ENCODE data around the gene MRTFB. TPM values are rescaled to one million over a fixed set of nuclear protein-coding genes. Genes with fewer than 3 reads are reported as not detected.
A peak's percentile ranks its signal among the peaks of the same experiment; 100 is the strongest.

MRTFB gene
- polyA plus RNA-seq, 1 experiment: 6.2 TPM

GRCh38 chr16:14172200-14172809, 101.2 kb downstream of the MRTFB start:
- H3K36me3 ChIP-seq (ENCODE audit: control insufficient read depth, insufficient read depth, low read length): no peaks in the 10 kb centered on the region
- CTCF ChIA-PET: interaction anchor here (1.2 to 1.5 kb wide), 2 partner anchors 14 to 248 kb away, joined by 3 to 7 read pairs; no protein-coding TSS in a partner anchor
- DNase-seq (ENCODE audit: low read depth): peak; percentile 74
- TF ChIP-seq, protein P1, sequence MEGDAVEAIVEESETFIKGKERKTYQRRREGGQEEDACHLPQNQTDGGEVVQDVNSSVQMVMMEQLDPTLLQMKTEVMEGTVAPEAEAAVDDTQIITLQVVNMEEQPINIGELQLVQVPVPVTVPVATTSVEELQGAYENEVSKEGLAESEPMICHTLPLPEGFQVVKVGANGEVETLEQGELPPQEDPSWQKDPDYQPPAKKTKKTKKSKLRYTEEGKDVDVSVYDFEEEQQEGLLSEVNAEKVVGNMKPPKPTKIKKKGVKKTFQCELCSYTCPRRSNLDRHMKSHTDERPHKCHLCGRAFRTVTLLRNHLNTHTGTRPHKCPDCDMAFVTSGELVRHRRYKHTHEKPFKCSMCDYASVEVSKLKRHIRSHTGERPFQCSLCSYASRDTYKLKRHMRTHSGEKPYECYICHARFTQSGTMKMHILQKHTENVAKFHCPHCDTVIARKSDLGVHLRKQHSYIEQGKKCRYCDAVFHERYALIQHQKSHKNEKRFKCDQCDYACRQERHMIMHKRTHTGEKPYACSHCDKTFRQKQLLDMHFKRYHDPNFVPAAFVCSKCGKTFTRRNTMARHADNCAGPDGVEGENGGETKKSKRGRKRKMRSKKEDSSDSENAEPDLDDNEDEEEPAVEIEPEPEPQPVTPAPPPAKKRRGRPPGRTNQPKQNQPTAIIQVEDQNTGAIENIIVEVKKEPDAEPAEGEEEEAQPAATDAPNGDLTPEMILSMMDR (IDR thresholded peaks at IDR 0.05; ENCODE audit: insufficient read depth, low read depth, low read length): no peak
- POLR2A ChIA-PET: no interaction called here
- no peaks in the 10 kb centered on the region for H3K27me3 ChIP-seq (ENCODE audit: control insufficient read depth, insufficient read depth, low read length)
- H3K4me3 ChIP-seq (ENCODE audit: low read depth, low read length): no peak overlapping the region

DNA sequence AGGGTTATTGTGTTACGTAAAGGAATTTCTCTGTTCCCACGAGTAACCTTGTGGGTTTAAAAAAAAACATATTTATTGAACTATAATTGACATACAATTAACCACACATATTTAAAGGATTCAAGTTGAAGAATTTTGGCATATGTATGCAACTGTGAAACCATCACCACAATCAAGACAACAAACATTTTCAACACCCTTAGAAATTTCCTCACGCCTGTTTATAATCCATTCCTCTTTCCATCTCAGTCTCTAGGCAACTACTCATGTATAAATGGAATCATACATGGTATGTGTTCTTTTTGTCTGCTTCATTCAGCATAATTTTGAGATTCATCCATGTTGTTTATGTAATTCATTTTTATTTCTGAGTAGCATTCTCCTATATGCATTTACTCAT, 104.0 kb downstream of the MRTFB start:
- no peaks in the 10 kb centered on the region for H3K36me3 ChIP-seq (ENCODE audit: control insufficient read depth, insufficient read depth, low read length)
- ChIA-PET CTCF (no interaction called here), POLR2A (no interaction called here)
- no peaks in the 10 kb centered on the region for H3K27me3 ChIP-seq (ENCODE audit: control insufficient read depth, insufficient read depth, low read length)
- no peak overlapping the region for H3K4me3 ChIP-seq (ENCODE audit: low read depth, low read length)
- no peak for DNase-seq (ENCODE audit: low read depth)
- TF ChIP-seq, protein P1 (IDR thresholded peaks at IDR 0.05; ENCODE audit: insufficient read depth, low read depth, low read length): no peak

DNA sequence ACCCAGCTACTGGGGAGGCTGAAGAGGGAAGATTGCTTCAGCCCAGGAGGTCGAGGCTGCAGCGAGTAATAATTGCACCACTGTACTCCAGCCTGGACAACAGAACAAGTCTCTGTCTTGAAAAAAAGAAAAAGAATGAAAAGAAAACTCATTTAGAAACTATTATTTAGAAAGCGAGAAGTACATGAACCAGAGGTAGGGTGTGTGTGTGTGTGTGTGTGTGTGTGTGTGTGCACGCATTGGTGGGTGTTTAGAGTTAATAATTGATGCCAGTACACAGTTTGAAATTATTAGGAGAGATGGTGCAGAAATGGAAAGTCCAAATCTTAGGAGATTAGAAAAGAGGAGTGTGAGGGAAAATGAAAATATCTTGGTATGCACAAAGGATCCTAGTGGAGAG, 106.6 kb downstream of the MRTFB start:
- Histone ChIP-seq H3K27me3 (ENCODE audit: control insufficient read depth, insufficient read depth, low read length) (no peaks in the 10 kb centered on the region), H3K36me3 (ENCODE audit: control insufficient read depth, insufficient read depth, low read length) (no peaks in the 10 kb centered on the region), H3K4me3 (ENCODE audit: low read depth, low read length) (no peak overlapping the region)
- TF ChIP-seq, protein P1 (IDR thresholded peaks at IDR 0.05; ENCODE audit: insufficient read depth, low read depth, low read length): no peak
- CTCF ChIA-PET: interaction anchor here (1.2 kb wide), 1 partner anchor 12 kb away, joined by 3 read pairs; no protein-coding TSS in a partner anchor
- no peak for DNase-seq (ENCODE audit: low read depth)
- POLR2A ChIA-PET: no interaction called here

GRCh38 chr16:14179116-14179515, 108.0 kb downstream of the MRTFB start:
- TF ChIP-seq, protein P1 (IDR thresholded peaks at IDR 0.05; ENCODE audit: insufficient read depth, low read depth, low read length): no peak
- POLR2A ChIA-PET: no interaction called here

GRCh38 chr16:14180481-14180944, 109.4 kb downstream of the MRTFB start:
- Histone ChIP-seq H3K27me3 (ENCODE audit: control insufficient read depth, insufficient read depth, low read length) (no peaks in the 10 kb centered on the region), H3K4me3 (ENCODE audit: low read depth, low read length) (no peak overlapping the region), H3K36me3 (ENCODE audit: control insufficient read depth, insufficient read depth, low read length) (no peaks in the 10 kb centered on the region)
- DNase-seq (ENCODE audit: low read depth): no peak
- ChIA-PET CTCF (no interaction called here), POLR2A (no interaction called here)
- TF ChIP-seq, protein P1 (IDR thresholded peaks at IDR 0.05; ENCODE audit: insufficient read depth, low read depth, low read length): no peak

More at GRCh38 chr16:14179116-14179515, 108.0 kb downstream of the MRTFB start:
- Histone ChIP-seq H3K4me3 (ENCODE audit: low read depth, low read length) (no peak overlapping the region), H3K36me3 (ENCODE audit: control insufficient read depth, insufficient read depth, low read length) (no peaks in the 10 kb centered on the region), H3K27me3 (ENCODE audit: control insufficient read depth, insufficient read depth, low read length) (no peaks in the 10 kb centered on the region)
- CTCF ChIA-PET: no interaction called here
- DNase-seq (ENCODE audit: low read depth): no peak
